Naive thymus-derived CD4-positive, alpha-beta T cell (primary cell): ENCODE results near the gene GNA12. TPM values are rescaled to one million over a fixed set of nuclear protein-coding genes. Genes with fewer than 3 reads are reported as not detected.

Source experiments
- ATAC-seq: fragments of 150-1000 bp; cut with Tn5 transposase; 2 replicates; pipeline ENCODE4 v1.10.0; 2021; ENCODE audit warnings: mild to moderate bottlenecking, moderate library complexity
- CTCF ChIA-PET: fragments of 350-600 bp; sonication (Branson Sonifier 250); formaldehyde crosslinking; loops from one replicate; lab custom pipeline; 2021; ENCODE audit warnings: antibody characterized with exemption; lab: Charles Lee
- POLR2A ChIA-PET: fragments of 350-600 bp; sonication (Branson Sonifier 250); formaldehyde crosslinking; loops from one replicate; lab custom pipeline; 2021; ENCODE audit warnings: antibody characterized with exemption, inconsistent platforms; lab: Charles Lee
- DNase-seq, 9 donors: peaks; one replicate each; pipeline versions ENCODE4 v3.0.0 to v3.0.0-alpha.2; 2020 to 2022; ENCODE audit warnings: mixed read lengths in 1 of 9
- H3K27ac ChIP-seq: one replicate; pipeline ENCODE4 v1.7.0; 2013; ENCODE audit warnings: mild to moderate bottlenecking, low read depth, low read length, moderate library complexity
- H3K27me3 ChIP-seq, 2 donors: one replicate each; pipeline ENCODE4 v1.7.0; 2013; ENCODE audit warnings: low read length in 2 of 2, mild to moderate bottlenecking in 2 of 2, moderate library complexity in 2 of 2; ENCODE audit not compliant: control insufficient read depth in 2 of 2, insufficient read depth in 2 of 2
- H3K36me3 ChIP-seq, 3 experiments: 1 replicate in 2 of 3; 2 replicates in 1 of 3; pipeline ENCODE4 v1.7.0; 2013; ENCODE audit warnings: low read length in 3 of 3, mild to moderate bottlenecking in 3 of 3, moderate library complexity in 1 of 3; ENCODE audit not compliant: insufficient read depth in 3 of 3, control insufficient read depth in 2 of 3
- H3K4me1 ChIP-seq, 2 donors: one replicate each; pipeline ENCODE4 v1.7.0; 2013; ENCODE audit warnings: low read length in 2 of 2, mild to moderate bottlenecking in 2 of 2, moderate library complexity in 1 of 2; ENCODE audit not compliant: control insufficient read depth in 2 of 2, insufficient read depth in 2 of 2
- H3K4me3 ChIP-seq: 2 replicates; pipeline ENCODE4 v1.7.0; 2013; ENCODE audit warnings: mild to moderate bottlenecking, low read length
- H3K9me3 ChIP-seq, 3 experiments: 1 replicate in 2 of 3; 2 replicates in 1 of 3; pipeline ENCODE4 v1.7.0; 2013; ENCODE audit warnings: low read length in 3 of 3; ENCODE audit not compliant: control insufficient read depth in 2 of 3
- H3K27ac Mint-ChIP-seq, 9 donors: one replicate each; pipeline ENCODE4 v1.8.0; 2020 to 2022; ENCODE audit warnings: mixed read lengths in 9 of 9, mild to moderate bottlenecking in 8 of 9, moderate library complexity in 5 of 9, inconsistent platforms in 2 of 9
- H3K27me3 Mint-ChIP-seq, 5 donors: one replicate each; pipeline ENCODE4 v1.8.0; 2021 to 2022; ENCODE audit warnings: mixed read lengths in 5 of 5, mild to moderate bottlenecking in 1 of 5
- H3K36me3 Mint-ChIP-seq, 5 donors: one replicate each; pipeline ENCODE4 v1.8.0; 2020 to 2022; ENCODE audit warnings: mixed read lengths in 5 of 5, mild to moderate bottlenecking in 3 of 5, inconsistent platforms in 1 of 5
- H3K4me1 Mint-ChIP-seq, 7 donors: one replicate each; pipeline ENCODE4 v1.8.0; 2020 to 2022; ENCODE audit warnings: mixed read lengths in 7 of 7, mild to moderate bottlenecking in 3 of 7, inconsistent platforms in 1 of 7
- H3K4me3 Mint-ChIP-seq, 10 donors: one replicate each; pipeline ENCODE4 v1.8.0; 2020 to 2022; ENCODE audit warnings: mild to moderate bottlenecking in 10 of 10, mixed read lengths in 10 of 10, moderate library complexity in 6 of 10, inconsistent platforms in 2 of 10
- H3K9me3 Mint-ChIP-seq, 11 donors: one replicate each; pipeline ENCODE4 v1.8.0; 2020 to 2022; ENCODE audit warnings: mixed read lengths in 11 of 11, mild to moderate bottlenecking in 4 of 11, inconsistent platforms in 1 of 11, moderate library complexity in 1 of 11
- intact Hi-C, 2 donors: fragments of 100-400 bp; cut with micrococcal nuclease; formaldehyde crosslinking; loops; one replicate each; pipeline ENCODE4 v1.15.1; 2023
- polyA plus RNA-seq, 2 donors: library from polyadenylated mRNA; unstranded; fragments of 300-500 nt; fragmentation: Illumina TruSeq; gene quantifications; one replicate each; pipeline ENCODE4 v1.2.3, GENCODE V29; 2021
- total RNA-seq, 6 experiments: library from RNA in 5 of 6; stranded (reverse) in 5 of 6; gene quantifications; 1 replicate in 5 of 6; 2 replicates in 1 of 6; pipeline ENCODE4 v1.2.3 and lab custom pipeline; 2021 to 2026

The GNA12 gene
- total and polyA plus RNA-seq, 7 experiments from 2014 or later, result 4.2 to 25.7 (median 18.5) TPM

DNA sequence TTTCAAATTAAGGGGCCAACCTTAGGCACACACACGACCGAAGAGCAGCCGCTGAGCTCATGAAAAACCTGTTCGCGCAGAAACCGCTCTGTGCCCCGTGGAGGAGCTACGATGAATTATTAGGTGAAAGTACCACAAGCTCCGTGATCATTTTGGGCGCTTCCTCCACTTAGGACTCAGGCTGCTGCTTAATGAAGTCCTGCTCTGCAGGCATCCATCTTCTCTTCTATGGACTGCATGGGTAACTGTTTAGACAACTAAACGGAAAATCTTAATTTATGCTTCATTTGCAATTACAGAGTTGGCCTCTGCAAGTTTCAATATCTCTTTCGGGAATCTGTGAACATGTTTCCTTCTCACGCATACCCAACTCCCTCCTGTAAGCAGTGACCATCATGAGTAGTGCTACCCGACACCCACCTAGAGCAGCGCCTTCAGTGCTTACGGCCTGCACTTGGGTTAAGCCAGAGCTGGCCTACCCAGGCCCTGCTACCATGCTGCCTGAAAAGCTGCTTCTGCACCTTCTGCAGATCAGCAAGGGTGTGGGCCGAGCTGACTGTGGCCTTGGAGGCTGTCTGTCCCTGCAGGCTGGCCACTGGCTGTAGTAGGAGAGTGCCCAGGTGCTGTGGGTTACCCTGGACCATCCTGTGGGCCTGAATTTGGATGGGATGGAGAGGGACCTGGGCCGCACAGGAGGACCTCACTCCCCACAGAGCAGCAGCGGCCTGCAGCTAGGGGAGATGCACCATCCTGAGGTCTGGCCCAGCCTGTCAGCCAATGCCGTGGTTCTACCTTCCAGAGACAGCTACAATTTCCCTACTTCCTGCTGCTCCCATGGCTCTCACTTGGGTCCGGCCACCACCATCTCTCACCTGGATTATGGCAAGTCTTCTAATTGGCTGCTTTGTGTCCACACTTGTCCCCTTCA is 36.0 kb downstream of the GNA12 start:
- Mint-ChIP-seq H3K4me3 (no peak overlapping the region), H3K27ac (peak overlapping the region in 1 of 9 donors; percentile 28), H3K36me3 (peaks cover 0 to 34% (median 14%) of the 10 kb centered on the region in 5 donors), H3K9me3 (peaks cover 0 to 2% (median 0%) of the 10 kb centered on the region in 11 donors), H3K4me1 (peaks cover 2 to 35% (median 26%) of the 10 kb centered on the region in 7 donors), H3K27me3 (no peaks in the 10 kb centered on the region)
- Histone ChIP-seq H3K27ac (no peak overlapping the region), H3K4me3 (no peak overlapping the region), H3K27me3 (no peaks in the 10 kb centered on the region), H3K9me3 (no peaks in the 10 kb centered on the region), H3K4me1 (no peaks in the 10 kb centered on the region), H3K36me3 (no peaks in the 10 kb centered on the region)
- intact Hi-C loops, result no loop called here
- ChIA-PET CTCF (no interaction called here), POLR2A (no interaction called here)
- DNase-seq, result no peak
- ATAC-seq, result no peak

DNA sequence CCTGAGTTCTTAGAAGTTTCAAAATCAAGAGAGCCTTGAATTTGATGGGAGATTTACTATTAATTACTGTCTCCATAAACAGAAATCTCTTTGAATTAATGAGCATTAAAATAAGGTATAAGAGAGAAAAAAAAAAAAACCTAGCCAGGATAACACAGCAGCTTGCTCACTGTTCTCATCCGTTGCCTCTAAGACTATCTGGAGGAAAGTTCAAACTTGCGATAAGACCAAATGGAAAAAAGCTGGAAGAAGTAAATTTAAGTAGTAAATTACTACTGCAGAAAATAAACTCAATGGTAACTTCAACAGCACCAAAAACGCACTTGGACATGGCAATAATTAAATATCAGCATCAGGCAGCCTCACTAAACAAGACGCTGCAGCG is 36.7 kb downstream of the GNA12 start:
- Mint-ChIP-seq H3K4me3 (no peak overlapping the region), H3K36me3 (peaks cover 0 to 31% (median 14%) of the 10 kb centered on the region in 5 donors), H3K9me3 (peaks cover 0 to 2% (median 0%) of the 10 kb centered on the region in 11 donors), H3K4me1 (peaks cover 3 to 42% (median 32%) of the 10 kb centered on the region in 7 donors), H3K27me3 (no peaks in the 10 kb centered on the region), H3K27ac (peak overlapping the region in 1 of 9 donors; percentile 28)
- intact Hi-C loops, result no loop called here
- no peak overlapping the region for H3K27ac ChIP-seq
- H3K4me1 ChIP-seq, result no peaks in the 10 kb centered on the region
- ATAC-seq (no peak), DNase-seq (no peak)
- no peaks in the 10 kb centered on the region for H3K27me3 ChIP-seq
- ChIA-PET CTCF (no interaction called here), POLR2A (no interaction called here)
- H3K4me3 ChIP-seq, result no peak overlapping the region
- no peaks in the 10 kb centered on the region for H3K36me3 ChIP-seq
- H3K9me3 ChIP-seq, result no peaks in the 10 kb centered on the region

DNA sequence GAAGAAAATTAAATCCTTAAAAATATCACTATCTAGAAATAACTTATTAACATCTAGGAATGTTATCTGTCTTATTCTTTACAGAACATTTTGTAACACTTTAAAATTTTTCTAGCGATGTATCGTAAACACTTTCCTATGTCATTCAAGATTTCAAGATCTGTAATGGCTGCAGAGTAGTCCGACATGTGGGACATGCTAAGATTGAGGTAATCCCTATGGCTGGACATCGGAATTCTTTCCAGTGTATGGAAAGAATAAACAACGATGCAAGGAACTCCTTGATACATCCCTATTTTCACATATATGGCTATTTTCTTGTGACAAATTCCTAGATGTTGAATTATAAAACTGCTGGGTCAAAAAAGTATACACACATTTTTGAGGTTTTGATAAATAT is 37.5 kb downstream of the GNA12 start:
- peaks cover 0 to 25% (median 11%) of the 10 kb centered on the region in 5 donors for H3K36me3 Mint-ChIP-seq
- H3K9me3 Mint-ChIP-seq, result peaks cover 0 to 2% (median 0%) of the 10 kb centered on the region in 11 donors
- DNase-seq, result no peak
- H3K9me3 ChIP-seq, result no peaks in the 10 kb centered on the region
- H3K4me1 ChIP-seq, result peaks cover 0 to 7% of the 10 kb centered on the region in 2 donors
- H3K27me3 Mint-ChIP-seq, result no peaks in the 10 kb centered on the region
- no peak overlapping the region for H3K4me3 ChIP-seq
- CTCF ChIA-PET, result no interaction called here
- no peaks in the 10 kb centered on the region for H3K36me3 ChIP-seq
- no peak overlapping the region for H3K4me3 Mint-ChIP-seq
- H3K4me1 Mint-ChIP-seq, result peaks cover 10 to 51% (median 38%) of the 10 kb centered on the region in 7 donors
- H3K27ac Mint-ChIP-seq, result no peak overlapping the region
- no peak overlapping the region for H3K27ac ChIP-seq
- intact Hi-C loops, result no loop called here
- POLR2A ChIA-PET, result no interaction called here
- ATAC-seq, result no peak
- no peaks in the 10 kb centered on the region for H3K27me3 ChIP-seq

DNA sequence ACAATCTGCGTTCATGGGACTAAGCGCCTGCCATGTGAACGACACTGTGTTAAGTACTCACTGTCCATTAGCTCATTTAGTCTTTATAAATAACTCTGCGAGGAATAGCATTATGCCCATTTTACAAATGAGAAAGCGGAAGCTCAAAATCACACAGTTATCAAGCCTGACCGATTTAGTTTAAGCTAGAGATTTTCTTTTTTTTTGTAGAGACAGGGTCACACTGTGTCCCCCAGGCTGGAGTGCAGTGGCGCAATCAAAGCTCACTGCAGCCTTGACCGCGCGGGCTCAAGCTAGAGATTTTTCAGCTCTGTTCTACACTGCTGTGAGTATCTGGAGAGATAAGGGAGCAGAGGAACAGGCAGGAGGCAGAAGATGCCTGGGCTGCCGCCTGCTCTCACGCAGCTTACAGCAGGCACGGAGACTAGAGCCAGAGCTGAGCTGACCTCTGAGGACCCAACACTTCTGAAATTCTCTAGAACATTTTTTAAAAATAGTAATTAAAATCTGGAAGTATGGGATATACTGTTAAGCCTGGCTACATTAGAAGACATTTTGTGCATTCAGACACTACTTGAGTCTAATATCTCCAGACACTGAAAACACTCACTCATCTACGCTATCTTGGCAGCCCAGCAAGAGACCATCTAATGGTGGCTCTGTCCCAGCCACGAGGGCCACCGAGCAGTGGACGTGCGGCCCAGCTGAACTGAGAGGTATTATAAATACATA is 38.7 kb downstream of the GNA12 start:
- Histone ChIP-seq H3K27ac (no peak overlapping the region), H3K36me3 (no peaks in the 10 kb centered on the region), H3K4me1 (peaks cover 0 to 12% of the 10 kb centered on the region in 2 donors), H3K27me3 (no peaks in the 10 kb centered on the region), H3K9me3 (no peaks in the 10 kb centered on the region), H3K4me3 (no peak overlapping the region)
- ATAC-seq (no peak), DNase-seq (no peak)
- Mint-ChIP-seq H3K27ac (no peak overlapping the region), H3K4me3 (no peak overlapping the region), H3K27me3 (no peaks in the 10 kb centered on the region), H3K4me1 (peaks cover 17 to 54% (median 46%) of the 10 kb centered on the region in 7 donors), H3K9me3 (peaks cover 0 to 2% (median 0%) of the 10 kb centered on the region in 11 donors), H3K36me3 (peaks cover 0 to 18% (median 0%) of the 10 kb centered on the region in 5 donors)
- ChIA-PET POLR2A (no interaction called here), CTCF (no interaction called here)
- intact Hi-C loops, result no loop called here

DNA sequence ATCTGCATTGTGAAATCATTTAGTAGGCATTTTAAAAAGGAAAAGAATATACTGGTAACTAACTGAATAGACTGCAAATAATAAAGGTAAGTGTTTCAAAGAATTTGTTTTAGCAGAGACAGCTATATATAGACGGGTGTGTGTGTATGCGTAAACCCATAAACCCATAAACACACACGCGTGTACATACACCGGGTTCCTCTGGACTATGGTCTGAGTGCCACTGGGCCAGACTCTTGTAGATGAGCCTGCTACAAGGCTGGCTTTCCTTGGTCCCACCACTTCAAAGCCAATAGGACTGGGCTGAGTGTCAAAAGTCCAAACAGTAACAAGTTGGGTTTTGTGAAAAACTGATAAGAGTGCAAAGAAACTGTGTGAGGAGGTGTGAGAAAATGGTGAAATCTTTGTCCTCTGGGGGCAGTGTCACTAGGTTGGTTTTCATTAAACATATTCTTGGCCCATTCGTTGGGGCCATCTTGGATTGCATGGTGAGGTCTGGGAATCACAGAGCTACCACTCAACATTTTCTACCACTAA is 39.8 kb downstream of the GNA12 start:
- Mint-ChIP-seq H3K27me3 (no peaks in the 10 kb centered on the region), H3K27ac (no peak overlapping the region), H3K4me3 (no peak overlapping the region), H3K36me3 (peaks cover 0 to 18% (median 0%) of the 10 kb centered on the region in 5 donors), H3K4me1 (peaks cover 24 to 64% (median 56%) of the 10 kb centered on the region in 7 donors), H3K9me3 (peaks cover 0 to 2% (median 0%) of the 10 kb centered on the region in 11 donors)
- Histone ChIP-seq H3K4me3 (no peak overlapping the region), H3K4me1 (peaks cover 0 to 12% of the 10 kb centered on the region in 2 donors), H3K27me3 (no peaks in the 10 kb centered on the region), H3K9me3 (no peaks in the 10 kb centered on the region), H3K36me3 (no peaks in the 10 kb centered on the region), H3K27ac (no peak overlapping the region)
- POLR2A ChIA-PET, result no interaction called here
- ATAC-seq, result no peak
- CTCF ChIA-PET, result no interaction called here
- no peak for DNase-seq
- intact Hi-C loops, result no loop called here

DNA sequence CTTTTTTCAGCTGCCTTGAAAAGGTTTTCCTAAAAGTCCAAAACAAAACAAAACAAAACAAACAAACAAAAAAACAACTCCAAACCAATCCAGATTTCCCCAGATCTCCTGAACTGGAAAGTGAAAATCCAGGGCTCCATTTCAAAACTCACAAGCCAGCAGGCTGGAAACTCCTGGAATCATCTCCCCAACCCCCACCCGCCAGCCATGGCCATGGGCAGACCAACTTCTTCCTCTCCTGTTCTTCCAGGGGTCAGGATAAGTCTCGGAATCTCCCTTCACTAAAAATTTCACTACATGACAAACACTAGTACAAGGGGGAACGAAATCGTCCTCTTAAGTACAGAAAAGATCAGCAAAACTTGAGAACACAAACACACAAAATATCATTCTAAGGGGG is 40.4 kb downstream of the GNA12 start:
- intact Hi-C loops, result no loop called here
- Mint-ChIP-seq H3K9me3 (peaks cover 0 to 2% (median 0%) of the 10 kb centered on the region in 11 donors), H3K36me3 (peaks cover 0 to 15% (median 0%) of the 10 kb centered on the region in 5 donors), H3K27me3 (no peaks in the 10 kb centered on the region), H3K27ac (no peak overlapping the region), H3K4me3 (no peak overlapping the region), H3K4me1 (peaks cover 26 to 64% (median 57%) of the 10 kb centered on the region in 7 donors)
- ATAC-seq (no peak), DNase-seq (no peak)
- Histone ChIP-seq H3K27ac (no peak overlapping the region), H3K4me1 (peaks cover 0 to 12% of the 10 kb centered on the region in 2 donors), H3K9me3 (no peaks in the 10 kb centered on the region), H3K27me3 (no peaks in the 10 kb centered on the region), H3K36me3 (no peaks in the 10 kb centered on the region), H3K4me3 (no peak overlapping the region)
- POLR2A ChIA-PET, result no interaction called here
- CTCF ChIA-PET, result no interaction called here
